H1 (cell line): ENCODE data around the gene DLGAP3. TPM values are rescaled to one million over a fixed set of nuclear protein-coding genes. Genes with fewer than 3 reads are reported as not detected.

Experiments
- CTCF ChIA-PET: fragments of 300-600 bp; sonication (Branson Sonifier 250); formaldehyde crosslinking; loops from one replicate; lab custom pipeline; 2021; ENCODE audit not compliant: partially characterized antibody; lab: Charles Lee
- POLR2A ChIA-PET: fragments of 300-600 bp; sonication (Branson Sonifier 250); formaldehyde crosslinking; loops from one replicate; lab custom pipeline; 2021; ENCODE audit warnings: inconsistent platforms; ENCODE audit not compliant: partially characterized antibody; lab: Charles Lee
- DNase-seq, 2 experiments: peaks; one replicate each; pipeline versions ENCODE4 v3.0.0 to v3.0.0-alpha.2; 2010 to 2022; ENCODE audit warnings: low spot score in 2 of 2, low read depth in 1 of 2, mixed read lengths in 1 of 2
- FAIRE-seq: peaks from 2 replicates; lab custom pipeline; 2011; peaks lifted over from hg19 to GRCh38; lab: Jason Lieb, UNC
- H2AFZ ChIP-seq: 2 replicates; pipeline ENCODE4 v1.8.1; 2012; ENCODE audit warnings: low read length, inconsistent platforms
- H2AK5ac ChIP-seq: 2 replicates; pipeline ENCODE4 v1.6.1; 2013; ENCODE audit warnings: low read depth, low read length
- H2BK120ac ChIP-seq: replicated peaks from 2 replicates; pipeline ENCODE3; 2013; ENCODE audit warnings: low read depth, low read length, inconsistent platforms
- H2BK12ac ChIP-seq: 2 replicates; pipeline ENCODE4 v1.6.1; 2013; ENCODE audit warnings: low read depth, low read length
- H2BK15ac ChIP-seq: 2 replicates; pipeline ENCODE4 v1.6.1; 2013; ENCODE audit warnings: low read length
- H2BK20ac ChIP-seq: 2 replicates; pipeline ENCODE4 v1.6.1; 2013; ENCODE audit warnings: low read length
- H2BK5ac ChIP-seq: 2 replicates; pipeline ENCODE4 v1.6.1; 2013; ENCODE audit warnings: low read depth, low read length
- H3K14ac ChIP-seq: 2 replicates; pipeline ENCODE4 v1.6.1; 2013; ENCODE audit warnings: inconsistent platforms; ENCODE audit not compliant: insufficient read length
- H3K18ac ChIP-seq: 2 replicates; pipeline ENCODE4 v1.6.1; 2013; ENCODE audit warnings: low read length; ENCODE audit errors: extremely low read depth
- H3K23ac ChIP-seq: 2 replicates; pipeline ENCODE4 v1.6.1; 2013; ENCODE audit warnings: inconsistent platforms; ENCODE audit not compliant: insufficient read length
- H3K23me2 ChIP-seq: 2 replicates; pipeline ENCODE4 v1.6.1; 2013; ENCODE audit warnings: low read depth, low read length
- H3K27ac ChIP-seq: 2 replicates; pipeline ENCODE4 v1.6.1; 2011; ENCODE audit warnings: low read depth, low read length, inconsistent platforms
- H3K27me3 ChIP-seq, 4 experiments: replicated peaks in 1 of 4; 1 replicate in 1 of 4; 2 replicates in 3 of 4; pipeline versions ENCODE4 v1.6.1 to v1.8.1; 2011 to 2013; ENCODE audit warnings: low read length in 3 of 4, mild to moderate bottlenecking in 3 of 4, inconsistent platforms in 2 of 4, mixed read lengths in 2 of 4, moderate library complexity in 1 of 4; ENCODE audit not compliant: control insufficient read depth in 3 of 4, insufficient read depth in 3 of 4; ENCODE audit errors: extremely low read depth in 1 of 4
- H3K36me3 ChIP-seq, 4 experiments: 2 replicates each; pipeline versions ENCODE4 v1.6.1 to v1.8.1; 2011 to 2013; ENCODE audit warnings: mild to moderate bottlenecking in 4 of 4, low read length in 3 of 4, moderate library complexity in 2 of 4, control low read depth in 1 of 4, inconsistent platforms in 1 of 4; ENCODE audit not compliant: insufficient read depth in 4 of 4, control insufficient read depth in 2 of 4
- H3K4ac ChIP-seq: replicated peaks from 2 replicates; pipeline ENCODE3; 2013; ENCODE audit warnings: low read length, low read depth, mixed read lengths, inconsistent platforms; ENCODE audit not compliant: insufficient read length
- H3K4me1 ChIP-seq, 4 experiments: replicated peaks in 1 of 4; 1 replicate in 1 of 4; 2 replicates in 3 of 4; pipeline versions ENCODE4 v1.6.1 to v1.8.1; 2011 to 2013; ENCODE audit warnings: low read length in 3 of 4, inconsistent platforms in 2 of 4, mixed read lengths in 1 of 4; ENCODE audit not compliant: insufficient read depth in 4 of 4, control insufficient read depth in 3 of 4
- H3K4me2 ChIP-seq, 2 experiments: 2 replicates each; pipeline versions ENCODE4 v1.6.1 to v1.8.1; 2011 to 2013; ENCODE audit warnings: low read depth in 2 of 2, low read length in 2 of 2, control low read depth in 1 of 2, inconsistent platforms in 1 of 2, mild to moderate bottlenecking in 1 of 2; ENCODE audit not compliant: insufficient read depth in 1 of 2
- H3K4me3 ChIP-seq, 4 experiments: fragments of 200-600, 300-600 bp in 1 of 4; sonication (generic), shearing (Covaris generic), sonication (Bioruptor Twin) in 1 of 4; 2 replicates each; pipeline versions ENCODE4 v1.5.1 to v1.8.1; 2011 to 2016; ENCODE audit warnings: low read length in 4 of 4, low read depth in 3 of 4, control low read depth in 2 of 4, inconsistent platforms in 2 of 4, mild to moderate bottlenecking in 2 of 4, mixed read lengths in 1 of 4, moderate library complexity in 1 of 4; ENCODE audit not compliant: insufficient read depth in 2 of 4; ENCODE audit errors: extremely low read depth in 1 of 4
- H3K56ac ChIP-seq: replicated peaks from 2 replicates; pipeline ENCODE3; 2013; ENCODE audit warnings: low read depth, mild to moderate bottlenecking, mixed read lengths, low read length, inconsistent platforms; ENCODE audit not compliant: insufficient read length
- H3K79me1 ChIP-seq: 2 replicates; pipeline ENCODE4 v1.6.1; 2013; ENCODE audit warnings: low read depth, low read length, control low read depth
- H3K79me2 ChIP-seq, 2 experiments: 2 replicates each; pipeline versions ENCODE4 v1.6.1 to v1.8.1; 2012 to 2013; ENCODE audit warnings: low read length in 2 of 2, mild to moderate bottlenecking in 2 of 2, inconsistent platforms in 1 of 2; ENCODE audit not compliant: insufficient read depth in 2 of 2, control insufficient read depth in 1 of 2
- H3K9ac ChIP-seq, 4 experiments: replicated peaks in 1 of 4; 1 replicate in 1 of 4; 2 replicates in 3 of 4; pipeline versions ENCODE4 v1.6.1 to v1.8.1; 2011 to 2013; ENCODE audit warnings: low read depth in 3 of 4, low read length in 3 of 4, control low read depth in 2 of 4, mild to moderate bottlenecking in 2 of 4, moderate library complexity in 2 of 4, inconsistent platforms in 1 of 4; ENCODE audit errors: extremely low read depth in 1 of 4
- H3K9me3 ChIP-seq, 2 experiments: 2 replicates each; pipeline versions ENCODE4 v1.6.1 to v1.8.1; 2012 to 2013; ENCODE audit warnings: mild to moderate bottlenecking in 2 of 2, moderate library complexity in 2 of 2, control low read depth in 1 of 2, inconsistent platforms in 1 of 2, low read depth in 1 of 2, low read length in 1 of 2, mixed read lengths in 1 of 2; ENCODE audit not compliant: insufficient read depth in 2 of 2
- H4K20me1 ChIP-seq, 2 experiments: replicated peaks in 1 of 2; 2 replicates each; pipeline versions ENCODE3 to v1.8.1; 2011 to 2013; ENCODE audit warnings: inconsistent platforms in 2 of 2, low read length in 2 of 2, mild to moderate bottlenecking in 1 of 2; ENCODE audit not compliant: insufficient read depth in 2 of 2, control insufficient read depth in 1 of 2
- H4K5ac ChIP-seq: 2 replicates; pipeline ENCODE4 v1.6.1; 2013; ENCODE audit warnings: low read length, low read depth, mixed read lengths, inconsistent platforms; ENCODE audit not compliant: insufficient read length
- H4K8ac ChIP-seq: 2 replicates; pipeline ENCODE4 v1.8.0; 2013; ENCODE audit warnings: mild to moderate bottlenecking, moderate library complexity, low read length, inconsistent platforms; ENCODE audit not compliant: insufficient read depth; ENCODE audit errors: extremely low read depth
- H4K91ac ChIP-seq: replicated peaks from 2 replicates; pipeline ENCODE3; 2013; ENCODE audit warnings: low read length, mixed read lengths, inconsistent platforms; ENCODE audit not compliant: insufficient read length
- E2F6 ChIP-seq: IDR thresholded peaks from 2 replicates; pipeline ENCODE4 v1.6.1; 2012; ENCODE audit warnings: inconsistent platforms
- MAFK ChIP-seq: IDR thresholded peaks from 2 replicates; pipeline ENCODE4 v1.6.1; 2012; ENCODE audit warnings: low read depth, mild to moderate bottlenecking, improper control_type of control experiment, low read length
- WGBS, 2 experiments: shearing (Covaris generic) in 1 of 2; methylation state at CpG; one replicate each; pipeline versions ENCODE4 v1.1.6 to v1.1.7; 2013 to 2015; ENCODE audit warnings: low lambda C conversion rate in 2 of 2, mixed read lengths in 2 of 2, inconsistent platforms in 1 of 2, low coverage in 1 of 2, missing lambda C conversion rate in 1 of 2; ENCODE audit not compliant: insufficient replicate concordance in 2 of 2, insufficient coverage in 1 of 2, insufficient read length in 1 of 2; ENCODE audit errors: extremely low coverage in 1 of 2, missing lambda C conversion rate in 1 of 2; 5-methylcytosine and 5-hydroxymethylcytosine counted together
- polyA plus RNA-seq, 7 experiments: library from polyadenylated mRNA; depleted of rRNA in 3 of 7; stranded (reverse) in 5 of 7; unstranded in 2 of 7; fragments of >200 nt in 5 of 7; fragments of 200-250 nt in 2 of 7; gene quantifications; 1 replicate in 5 of 7; 2 replicates in 1 of 7; 4 replicates in 1 of 7; pipeline versions ENCODE4 v1.2.1 to v1.2.3, GENCODE V29; 2011 to 2013; ENCODE audit warnings: missing spikeins in 2 of 7, mixed read lengths in 2 of 7
- total RNA-seq: library from RNA; stranded (reverse); fragmentation: NEBNext Ultra II Directional; extraction: Animal tissue kit (Norgen Biotek cat#: 25700); gene quantifications from 2 replicates; pipeline ENCODE4 v1.2.1, GENCODE V29; 2021

The DLGAP3 gene
- total and polyA plus RNA-seq, 2 of the 8 experiments (the other 6 are each of a cell fraction or from before 2014, with no cell fraction given) = 3.8 to 13.2 TPM

- peaks cover 0 to 16% (median 8%) of the 10 kb centered on the region in 4 experiments; a peak in 5 of 7 replicates for H3K4me1 ChIP-seq
- H3K14ac ChIP-seq = no peak overlapping the region
- CTCF ChIA-PET = interaction anchor here (2.6 kb wide), 1 partner anchor 10 kb away, joined by 7 read pairs; no protein-coding TSS in a partner anchor
These were observed 12.4 kb downstream of the DLGAP3 start for GRCh38 chr1:34917017-34917416.

More at GRCh38 chr1:34917017-34917416, 12.4 kb downstream of the DLGAP3 start:
- WGBS, 2 experiments = 94% methylated on average over 5 of the region's 6 CpGs; no CpG with 5 or more reads in 1 of the 2 experiments
- Histone ChIP-seq H2BK120ac (no peak overlapping the region), H4K91ac (no peak overlapping the region), H3K27ac (no peak overlapping the region), H3K23me2 (peaks cover 2% of the 10 kb centered on the region; the same call in 1 of the 2 replicates), H3K79me1 (no peaks in the 10 kb centered on the region), H2AK5ac (no peak overlapping the region), H2BK12ac (no peak overlapping the region), H2BK20ac (no peak overlapping the region), H3K36me3 (no peaks in the 10 kb centered on the region), H3K9me3 (no peaks in the 10 kb centered on the region), H3K79me2 (no peaks in the 10 kb centered on the region), H4K20me1 (peaks cover 0 to 1% of the 10 kb centered on the region in 2 experiments), H3K4me3 (no peak overlapping the region), H3K4me2 (no peak overlapping the region), H3K9ac (no peak overlapping the region), H3K56ac (no peak overlapping the region), H4K8ac (no peak overlapping the region), H3K18ac (no peak overlapping the region), H2AFZ (no peak overlapping the region), H3K4ac (no peak overlapping the region), H3K23ac (no peak overlapping the region), H2BK5ac (no peak overlapping the region), H2BK15ac (no peak overlapping the region), H4K5ac (no peak overlapping the region), H3K27me3 (no peaks in the 10 kb centered on the region)
- TF ChIP-seq MAFK = no peak
- TF ChIP-seq E2F6 = no peak
- POLR2A ChIA-PET = interaction anchor here (1.1 kb wide), 1 partner anchor 25 kb away, joined by 3 read pairs; no protein-coding TSS in a partner anchor
- DNase-seq (no peak), FAIRE-seq (no peak)
